PC-3 (cell line): ENCODE results near the gene UPK3BL1.
"Not testable (repeated sequence)": the region's sequence is repeated elsewhere in the genome, so short reads cannot be mapped to it uniquely, and the experiment has no call there.

Experiments
- EZH2phosphoT487 ChIP-seq: fragments of 300-600 bp; sonication (generic); IDR thresholded peaks from 2 replicates; pipeline ENCODE4 v1.6.1; 2018; ENCODE audit warnings: mild to moderate bottlenecking, antibody characterized with exemption, low read length, borderline replicate concordance
- TF ChIP-seq, protein P1 (sequence below): fragments of 300-600 bp; sonication (generic); conservative IDR thresholded peaks from 2 replicates; pipeline ENCODE4 v1.5.1; 2017; ENCODE audit warnings: antibody characterized with exemption, low read depth, mild to moderate bottlenecking, low read length

DNA sequence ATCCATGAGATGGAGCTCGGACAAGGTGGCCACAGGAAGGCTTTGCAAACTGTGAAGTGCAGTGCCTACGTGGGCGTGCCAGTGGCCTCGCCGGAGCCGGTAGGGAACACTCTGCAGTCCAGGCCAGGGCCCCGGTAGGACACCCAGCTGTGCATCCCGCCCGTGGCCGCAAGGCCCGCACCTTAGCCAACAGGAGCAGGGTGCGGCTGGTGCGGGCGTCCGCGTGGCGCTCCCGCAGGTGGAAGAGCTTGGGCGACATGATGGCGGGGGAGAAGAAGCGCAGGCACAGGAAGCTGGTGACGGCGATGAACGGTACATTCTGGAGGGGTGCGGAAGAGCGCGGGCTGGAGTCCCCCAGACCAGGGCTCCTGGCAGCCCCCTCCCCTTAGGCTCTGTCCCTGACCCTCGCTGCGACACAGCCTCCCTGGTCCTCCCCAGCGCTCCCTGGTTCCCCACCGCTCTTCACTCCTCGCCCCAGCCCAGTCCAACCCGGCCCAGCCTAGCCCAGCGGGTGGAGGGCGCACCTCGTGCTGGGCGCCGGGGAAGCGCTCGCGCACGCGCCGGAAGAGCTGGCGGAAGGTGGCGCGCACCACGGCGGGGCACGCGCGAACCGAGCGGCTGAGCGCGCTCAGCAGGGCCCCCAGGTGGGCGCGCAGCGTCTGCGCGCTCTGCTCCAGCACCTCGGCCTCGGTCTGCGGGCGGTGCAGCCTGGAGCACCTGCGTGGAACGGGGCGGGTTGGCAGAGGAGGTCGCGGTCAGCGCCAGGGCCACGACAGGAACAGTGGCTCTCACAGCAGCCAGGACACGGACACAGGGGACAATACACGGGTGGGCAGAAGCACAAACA lies 47.1 kb upstream of the UPK3BL1 start:
- TF ChIP-seq, protein P1, sequence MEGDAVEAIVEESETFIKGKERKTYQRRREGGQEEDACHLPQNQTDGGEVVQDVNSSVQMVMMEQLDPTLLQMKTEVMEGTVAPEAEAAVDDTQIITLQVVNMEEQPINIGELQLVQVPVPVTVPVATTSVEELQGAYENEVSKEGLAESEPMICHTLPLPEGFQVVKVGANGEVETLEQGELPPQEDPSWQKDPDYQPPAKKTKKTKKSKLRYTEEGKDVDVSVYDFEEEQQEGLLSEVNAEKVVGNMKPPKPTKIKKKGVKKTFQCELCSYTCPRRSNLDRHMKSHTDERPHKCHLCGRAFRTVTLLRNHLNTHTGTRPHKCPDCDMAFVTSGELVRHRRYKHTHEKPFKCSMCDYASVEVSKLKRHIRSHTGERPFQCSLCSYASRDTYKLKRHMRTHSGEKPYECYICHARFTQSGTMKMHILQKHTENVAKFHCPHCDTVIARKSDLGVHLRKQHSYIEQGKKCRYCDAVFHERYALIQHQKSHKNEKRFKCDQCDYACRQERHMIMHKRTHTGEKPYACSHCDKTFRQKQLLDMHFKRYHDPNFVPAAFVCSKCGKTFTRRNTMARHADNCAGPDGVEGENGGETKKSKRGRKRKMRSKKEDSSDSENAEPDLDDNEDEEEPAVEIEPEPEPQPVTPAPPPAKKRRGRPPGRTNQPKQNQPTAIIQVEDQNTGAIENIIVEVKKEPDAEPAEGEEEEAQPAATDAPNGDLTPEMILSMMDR, result not testable (repeated sequence)
- not testable (repeated sequence) for TF ChIP-seq EZH2phosphoT487
